ENCODE measurements around the gene MECR.

- TF ChIP-seq RAD21 (IDR thresholded peaks at IDR 0.05; ENCODE audit: insufficient read depth, low read depth, low read length) = no peak
- TF ChIP-seq EP300 (IDR thresholded peaks at IDR 0.05; ENCODE audit: borderline replicate concordance in 1 of 2, control insufficient read depth in 1 of 2, low read depth in 2 of 2, low read length in 2 of 2) = no peak
- no peak for TF ChIP-seq CTCF (IDR thresholded peaks at IDR 0.05 in 2 of 3, conservative IDR thresholded peaks at IDR 0.05 in 1 of 3; ENCODE audit: control insufficient read depth in 2 of 3, extremely low read depth in 1 of 3, insufficient read depth in 1 of 3, low read depth in 3 of 3, low read length in 3 of 3)
- TF ChIP-seq ASH2L (IDR thresholded peaks at IDR 0.05; ENCODE audit: borderline replicate concordance, low read depth) = no peak
- TF ChIP-seq RFX5 (IDR thresholded peaks at IDR 0.05; ENCODE audit: low read depth, low read length) = no peak
- no peak for TF ChIP-seq ZZZ3 (IDR thresholded peaks at IDR 0.05; ENCODE audit: control insufficient read depth, insufficient read length, low read depth)
- TF ChIP-seq FOS (IDR thresholded peaks at IDR 0.05; ENCODE audit: borderline replicate concordance, extremely low read depth, insufficient read length) = no peak
- TF ChIP-seq SUZ12 (IDR thresholded peaks at IDR 0.05; ENCODE audit: unreplicated experiment) = no peak
- TF ChIP-seq FOXM1 (IDR thresholded peaks at IDR 0.05; ENCODE audit: low read depth, low read length) = no peak
- no peak for TF ChIP-seq NFYB (IDR thresholded peaks at IDR 0.05; ENCODE audit: insufficient read depth, low read depth, low read length)
- no peak for TF ChIP-seq POLR2AphosphoS5 (IDR thresholded peaks at IDR 0.05; ENCODE audit: low read length)
Observed at GRCh38 chr1:29156543-29157268, 74.0 kb downstream of the MECR start.
